T follicular helper cell (primary cell): ENCODE data around the gene FBXO46.

ENCODE experiments used
- DNase-seq: peaks from one replicate; pipeline ENCODE4 v3.0.0-alpha.2; 2020; ENCODE audit warnings: low read depth

The FBXO46 gene

DNA sequence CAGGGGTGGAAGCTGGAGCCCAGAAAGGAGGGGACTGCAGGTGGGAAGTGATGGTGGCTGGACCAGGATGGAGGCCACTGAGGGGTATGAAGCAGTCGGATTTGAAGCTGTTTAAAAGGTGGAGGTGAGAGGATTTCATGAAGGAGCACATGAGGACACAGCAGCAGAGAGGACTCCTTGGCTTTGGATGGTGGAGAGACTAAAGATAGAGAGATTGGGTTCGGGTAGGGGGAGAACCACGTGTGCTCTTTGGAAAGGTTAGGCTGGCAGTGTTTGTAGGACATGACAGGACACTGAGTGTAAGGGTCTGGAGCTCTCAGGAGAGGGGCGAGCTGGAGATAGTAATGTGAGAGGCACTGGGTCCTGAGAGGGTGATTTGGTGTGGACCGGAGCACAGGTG is 47.8 kb downstream of the FBXO46 start:
- DNase-seq: no peak

DNA sequence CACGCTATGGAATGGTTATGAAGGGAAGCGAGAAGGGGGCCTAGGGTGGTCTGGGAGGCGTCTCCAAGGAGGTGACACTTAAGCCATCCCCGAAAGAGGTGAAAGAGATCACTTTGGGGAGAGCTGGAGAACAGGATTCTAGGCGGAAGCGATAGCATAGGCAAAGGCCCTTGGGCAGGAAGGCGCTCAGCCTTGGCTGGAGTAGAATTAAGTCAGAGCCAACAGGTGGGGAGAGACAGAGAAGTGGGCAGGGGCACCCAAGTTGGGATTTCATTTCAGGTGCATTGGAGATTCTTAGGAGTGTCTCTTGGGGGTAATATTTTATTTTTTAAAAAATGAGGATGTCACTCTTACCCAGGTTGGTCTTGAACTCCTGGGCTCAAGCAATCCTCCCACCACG is 48.6 kb downstream of the FBXO46 start:
- DNase-seq: no peak

DNA sequence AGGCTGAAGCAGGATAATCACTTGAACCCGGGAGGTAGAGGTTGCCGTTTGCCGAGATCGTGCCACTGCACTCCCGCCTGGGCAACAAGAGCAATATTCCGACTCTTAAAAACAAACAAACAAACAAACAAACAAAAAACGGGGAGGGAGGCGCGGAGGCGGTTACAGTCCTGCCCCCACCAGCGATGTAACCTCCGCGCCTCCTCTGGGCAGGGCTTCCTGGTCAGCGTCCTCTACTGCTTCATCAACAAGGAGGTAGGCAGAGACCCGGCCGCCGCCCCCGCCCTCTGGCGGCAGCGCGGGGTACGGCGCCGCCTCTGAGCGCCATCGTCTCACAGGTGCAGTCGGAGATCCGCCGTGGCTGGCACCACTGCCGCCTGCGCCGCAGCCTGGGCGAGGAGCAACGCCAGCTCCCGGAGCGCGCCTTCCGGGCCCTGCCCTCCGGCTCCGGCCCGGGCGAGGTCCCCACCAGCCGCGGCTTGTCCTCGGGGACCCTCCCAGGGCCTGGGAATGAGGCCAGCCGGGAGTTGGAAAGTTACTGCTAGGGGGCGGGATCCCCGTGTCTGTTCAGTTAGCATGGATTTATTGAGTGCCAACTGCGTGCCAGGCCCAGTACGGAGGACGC is 49.2 kb downstream of the FBXO46 start:
- peak; percentile 75 for DNase-seq

DNA sequence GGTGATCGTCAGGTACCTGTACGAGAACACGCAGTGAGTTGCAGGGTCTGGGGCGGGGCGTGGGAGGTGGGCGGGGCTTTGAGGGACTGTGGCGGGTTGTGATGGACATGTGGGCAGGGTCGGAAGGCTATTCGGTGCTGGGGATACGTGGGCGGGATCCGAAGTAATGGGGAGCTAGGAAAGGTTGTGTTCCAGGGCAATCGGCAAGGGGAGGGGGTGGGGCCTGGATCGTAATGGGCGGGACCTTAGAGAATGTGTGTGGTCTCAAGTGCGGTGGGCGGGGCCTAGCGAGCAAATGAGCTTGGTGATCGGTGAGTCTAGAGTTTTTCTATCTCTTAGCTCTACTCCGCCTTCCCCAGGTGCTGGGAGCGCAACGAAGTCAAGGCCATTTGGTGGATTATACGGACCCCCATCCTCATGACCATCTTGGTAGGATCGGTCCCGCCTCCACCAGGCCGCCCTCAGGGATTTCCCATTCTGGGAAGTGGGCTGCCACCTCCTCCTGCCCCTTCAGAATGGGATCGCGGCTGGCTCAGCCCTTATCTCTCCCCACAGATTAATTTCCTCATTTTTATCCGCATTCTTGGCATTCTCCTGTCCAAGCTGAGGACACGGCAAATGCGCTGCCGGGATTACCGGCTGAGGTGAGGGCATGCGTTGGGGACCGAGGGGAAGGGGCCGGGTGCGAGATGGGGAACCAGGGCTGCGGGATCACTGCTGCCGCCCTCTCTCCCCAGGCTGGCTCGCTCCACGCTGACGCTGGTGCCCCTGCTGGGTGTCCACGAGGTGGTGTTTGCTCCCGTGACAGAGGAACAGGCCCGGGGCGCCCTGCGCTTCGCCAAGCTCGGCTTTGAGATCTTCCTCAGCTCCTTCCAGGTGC is 53.1 kb downstream of the FBXO46 start:
- peak; percentile 80 for DNase-seq

DNA sequence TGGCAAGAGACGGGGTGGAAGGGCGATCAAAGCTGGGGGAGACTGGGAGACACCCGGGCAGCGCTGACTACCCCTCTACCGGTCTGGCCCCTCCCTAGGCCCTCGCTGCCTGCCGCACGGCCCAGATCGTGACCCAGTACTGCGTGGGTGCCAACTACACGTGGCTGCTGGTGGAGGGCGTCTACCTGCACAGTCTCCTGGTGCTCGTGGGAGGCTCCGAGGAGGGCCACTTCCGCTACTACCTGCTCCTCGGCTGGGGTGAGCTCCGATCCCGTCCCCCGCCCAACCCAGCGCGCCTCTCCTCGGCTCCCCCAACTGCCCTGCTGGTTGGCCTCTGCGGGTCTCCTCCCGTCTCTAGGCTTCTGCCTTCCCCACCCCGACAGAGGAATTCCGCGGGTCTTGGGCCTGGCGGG is 53.8 kb downstream of the FBXO46 start:
- peak; percentile 30 for DNase-seq

DNA sequence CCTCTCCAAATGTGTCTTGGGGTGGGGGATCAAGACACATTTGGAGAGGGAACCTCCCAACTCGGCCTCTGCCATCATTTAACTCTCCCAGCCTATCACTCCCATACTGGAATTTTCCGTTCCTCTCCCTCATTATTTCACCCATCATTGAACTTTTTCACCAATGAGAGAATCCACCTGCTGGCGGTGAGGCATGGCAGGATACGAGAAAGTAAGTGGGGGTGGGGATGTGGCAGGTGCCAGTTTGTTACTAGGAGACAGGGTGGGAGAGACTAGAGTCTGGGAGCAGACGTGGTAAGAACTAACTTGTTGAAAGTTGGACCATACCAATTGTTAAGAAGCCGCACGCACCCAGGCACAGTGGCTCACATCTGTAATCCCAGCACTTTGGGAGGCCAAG is 55.8 kb downstream of the FBXO46 start:
- no peak for DNase-seq

DNA sequence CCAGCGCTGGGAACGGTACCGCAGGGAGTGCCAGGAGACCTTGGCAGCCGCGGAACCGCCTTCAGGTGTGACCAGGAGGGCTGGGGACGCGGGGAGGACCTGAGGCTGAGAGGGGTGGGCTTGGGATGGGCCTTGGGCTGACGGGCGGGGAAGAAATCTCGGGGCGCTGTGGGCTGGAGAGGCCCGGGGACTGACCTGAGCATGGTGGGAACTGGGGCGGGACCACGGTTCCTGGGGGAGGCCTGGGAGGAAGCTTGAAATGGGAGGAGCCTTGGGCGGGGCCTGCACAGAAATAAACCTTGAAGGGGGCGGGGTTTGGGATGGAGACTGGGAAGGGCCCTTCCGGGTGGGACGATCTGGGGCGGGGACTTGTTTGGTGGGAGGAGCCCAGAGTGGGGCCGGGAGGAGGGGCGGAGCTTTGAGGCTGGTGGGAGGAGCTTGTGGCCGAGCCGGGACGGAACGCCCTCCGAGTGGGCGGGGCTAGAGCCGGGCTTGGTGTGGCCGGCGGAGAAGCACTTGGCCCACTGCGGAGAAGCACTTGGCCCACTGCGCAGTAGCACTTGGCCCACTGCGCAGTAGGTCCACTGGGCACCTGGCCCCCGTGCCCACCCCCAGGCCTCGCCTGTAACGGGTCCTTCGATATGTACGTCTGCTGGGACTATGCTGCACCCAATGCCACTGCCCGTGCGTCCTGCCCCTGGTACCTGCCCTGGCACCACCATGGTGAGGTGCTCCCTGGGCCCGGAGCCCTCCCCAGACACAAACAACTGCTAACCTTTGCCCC is 59.8 kb downstream of the FBXO46 start:
- DNase-seq: no peak

DNA sequence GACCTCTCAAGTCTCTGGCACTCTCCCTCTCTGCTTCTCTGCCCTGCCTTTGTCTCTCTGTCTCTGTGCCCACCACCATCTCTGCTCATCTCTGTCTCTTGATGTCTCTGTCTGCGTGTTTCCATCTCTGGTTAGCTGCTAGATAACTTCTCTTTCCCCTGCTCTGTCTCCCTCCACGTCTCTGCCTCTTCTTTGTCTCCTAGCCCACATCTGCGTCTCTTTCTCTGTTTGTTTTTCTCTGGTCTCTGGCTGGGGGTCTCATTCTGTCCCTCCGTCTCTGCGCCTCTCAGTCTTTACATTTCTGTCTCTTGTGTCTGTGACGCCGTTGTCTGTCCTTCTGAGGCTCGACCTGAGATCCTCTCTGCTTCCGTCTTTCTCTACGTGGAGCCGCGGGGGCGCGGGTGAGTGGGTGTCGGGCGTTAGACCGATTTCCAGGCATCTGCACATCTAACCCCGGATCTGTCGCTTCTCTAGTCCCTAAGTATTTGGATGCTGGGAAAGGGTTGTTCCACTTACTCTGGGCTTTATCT is 62.3 kb downstream of the FBXO46 start:
- no peak for DNase-seq

DNA sequence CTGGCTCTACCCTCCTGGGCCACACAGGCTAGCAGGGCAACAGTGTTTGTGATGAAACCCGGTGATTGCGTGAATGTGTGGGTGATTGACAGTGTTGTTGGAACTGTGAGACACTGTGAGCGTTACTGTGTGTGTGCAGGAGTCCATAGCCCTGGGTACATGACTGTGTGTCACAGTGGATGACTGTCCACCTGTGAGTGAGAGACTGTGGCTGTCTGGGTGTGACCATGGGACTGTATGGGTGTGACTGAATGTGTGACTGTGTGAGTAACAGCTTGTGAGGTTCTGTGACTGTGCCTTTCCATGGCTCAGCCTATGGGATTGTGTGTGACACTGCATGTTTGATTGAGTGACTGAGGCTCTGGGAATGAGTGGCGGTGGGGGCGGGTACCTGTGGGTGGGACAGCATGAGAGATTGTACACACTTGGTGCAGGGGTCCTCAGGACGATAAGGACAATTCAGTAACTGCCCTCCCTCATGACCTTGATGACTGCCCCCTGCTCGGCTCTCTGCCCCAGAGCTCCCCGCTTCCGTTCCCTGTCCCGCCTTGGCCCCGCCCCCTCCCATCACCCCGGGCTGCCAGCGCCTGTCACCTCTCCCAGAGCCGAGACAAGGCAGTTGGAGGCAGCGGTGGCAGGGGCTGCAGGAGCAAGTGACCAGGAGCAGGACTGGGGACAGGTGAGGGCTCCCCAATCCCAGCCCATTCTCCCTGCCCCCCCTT is 62.9 kb downstream of the FBXO46 start, which contains the start of gene GIPR:
TSS of gene GIPR (plus strand) at position 602 of the 722 bp plus-strand sequence. CDS start 1,300 bp downstream, outside the sequence.
- peak; percentile 34 for DNase-seq

DNA sequence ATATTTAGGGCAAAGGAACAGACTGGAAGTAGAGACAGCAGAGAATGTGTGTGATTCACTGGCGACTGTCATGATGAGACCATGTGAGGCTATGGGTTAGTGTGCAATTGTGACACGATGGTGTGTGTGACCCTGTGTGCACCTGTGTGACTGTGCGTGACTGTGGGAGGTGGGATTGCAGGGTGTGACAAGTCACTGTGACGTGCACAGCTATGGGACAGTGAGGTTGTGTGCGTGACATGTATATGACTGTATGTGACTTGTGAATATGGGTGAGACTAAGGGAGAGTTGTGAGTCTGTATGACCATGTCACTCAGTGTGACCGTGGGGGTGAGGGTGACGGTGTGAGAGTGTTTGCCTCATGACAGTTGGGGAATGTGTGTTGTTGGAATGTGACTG is 66.1 kb downstream of the FBXO46 start:
- DNase-seq: no peak

DNA sequence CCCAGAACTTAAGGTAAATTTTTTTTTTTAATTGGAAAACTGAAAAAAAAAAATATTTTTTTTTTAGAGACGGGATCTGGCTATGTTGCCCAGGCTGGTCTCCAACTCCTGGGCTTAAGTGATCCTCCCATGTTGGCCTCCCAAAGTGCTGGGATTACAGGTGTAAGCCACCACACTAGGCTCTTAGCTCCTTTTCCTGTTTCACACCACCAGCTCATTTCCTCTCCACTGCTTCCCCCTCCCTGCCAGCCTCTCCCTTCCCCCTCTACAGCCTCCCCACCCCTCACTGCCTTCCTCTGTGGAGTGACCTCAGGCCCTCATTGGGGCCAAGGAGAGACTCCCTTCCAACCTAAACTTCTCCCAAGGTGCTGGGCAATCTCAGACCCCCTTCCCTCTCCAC is 66.9 kb downstream of the FBXO46 start:
- DNase-seq: no peak

DNA sequence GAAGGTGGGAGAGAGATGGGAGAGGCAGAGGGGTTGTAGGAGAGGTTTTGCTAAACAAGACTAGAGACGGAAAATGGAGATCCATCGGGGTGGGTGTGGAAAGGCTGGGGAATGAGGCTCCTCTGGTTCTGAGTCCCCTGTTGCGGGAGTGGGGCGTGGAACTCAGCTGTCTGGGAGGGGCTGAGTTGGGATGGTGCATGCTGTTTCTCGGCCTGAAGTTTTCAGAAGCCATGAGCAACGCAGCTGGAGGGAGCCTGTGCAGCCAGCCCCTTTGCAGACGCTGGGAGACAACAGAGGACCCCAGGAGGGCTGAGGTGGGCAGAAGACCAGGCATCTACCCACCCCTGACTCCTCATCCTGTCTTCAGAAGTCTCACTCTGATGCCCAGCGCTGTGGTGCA is 70.1 kb downstream of the FBXO46 start:
- DNase-seq: no peak
